KMS-11 (cell line): Measurements from ENCODE around the gene PTPN1.

Experiments
- H2AFZ ChIP-seq: fragments of 200-600 bp; sonication (generic); 2 replicates; pipeline ENCODE4 v1.6.1; 2016; ENCODE audit warnings: antibody characterized with exemption, mixed run types, low read depth
- H3K27ac ChIP-seq: fragments of 200-600 bp; sonication (generic); 2 replicates; pipeline ENCODE4 v1.6.1; 2016; ENCODE audit warnings: mild to moderate bottlenecking, mixed run types
- H3K27me3 ChIP-seq: fragments of 200-600 bp; sonication (generic); 2 replicates; pipeline ENCODE4 v1.6.1; 2017; ENCODE audit warnings: mild to moderate bottlenecking, low read depth, mixed run types, moderate library complexity; ENCODE audit not compliant: insufficient read depth
- H3K36me3 ChIP-seq: fragments of 200-600 bp; sonication (generic); 2 replicates; pipeline ENCODE4 v1.6.1; 2017; ENCODE audit warnings: mild to moderate bottlenecking, mixed run types; ENCODE audit not compliant: insufficient read depth
- H3K4me1 ChIP-seq: fragments of 200-600 bp; sonication (generic); 2 replicates; pipeline ENCODE4 v1.6.1; 2016; ENCODE audit warnings: mild to moderate bottlenecking, low read depth, mixed run types; ENCODE audit not compliant: poor library complexity, severe bottlenecking
- H3K4me2 ChIP-seq: fragments of 200-600 bp; sonication (generic); 2 replicates; pipeline ENCODE4 v1.7.0; 2016; ENCODE audit warnings: mild to moderate bottlenecking, mixed run types
- H3K4me3 ChIP-seq: fragments of 200-600 bp; sonication (generic); IDR thresholded peaks from 2 replicates; pipeline ENCODE4 v1.6.1; 2017; ENCODE audit warnings: low read depth, low read length, mixed read lengths; ENCODE audit not compliant: insufficient read depth
- H3K79me2 ChIP-seq: fragments of 200-600 bp; sonication (generic); 2 replicates; pipeline ENCODE4 v1.6.1; 2016; ENCODE audit warnings: low read depth, mixed run types; ENCODE audit not compliant: insufficient read depth
- H3K9ac ChIP-seq: fragments of 200-600 bp; sonication (generic); 2 replicates; pipeline ENCODE4 v1.6.1; 2016; ENCODE audit warnings: mild to moderate bottlenecking, mixed run types
- H4K20me1 ChIP-seq: fragments of 200-600 bp; sonication (generic); 2 replicates; pipeline ENCODE4 v1.6.1; 2016; ENCODE audit warnings: mild to moderate bottlenecking, mixed run types; ENCODE audit not compliant: insufficient read depth
- TF ChIP-seq, protein P1 (sequence below): fragments of 200-600 bp; sonication (generic); conservative IDR thresholded peaks from 2 replicates; pipeline ENCODE4 v1.6.1; 2017; ENCODE audit warnings: low read depth, mild to moderate bottlenecking, antibody characterized with exemption, low read length, moderate library complexity, mixed read lengths

PTPN1 gene

DNA sequence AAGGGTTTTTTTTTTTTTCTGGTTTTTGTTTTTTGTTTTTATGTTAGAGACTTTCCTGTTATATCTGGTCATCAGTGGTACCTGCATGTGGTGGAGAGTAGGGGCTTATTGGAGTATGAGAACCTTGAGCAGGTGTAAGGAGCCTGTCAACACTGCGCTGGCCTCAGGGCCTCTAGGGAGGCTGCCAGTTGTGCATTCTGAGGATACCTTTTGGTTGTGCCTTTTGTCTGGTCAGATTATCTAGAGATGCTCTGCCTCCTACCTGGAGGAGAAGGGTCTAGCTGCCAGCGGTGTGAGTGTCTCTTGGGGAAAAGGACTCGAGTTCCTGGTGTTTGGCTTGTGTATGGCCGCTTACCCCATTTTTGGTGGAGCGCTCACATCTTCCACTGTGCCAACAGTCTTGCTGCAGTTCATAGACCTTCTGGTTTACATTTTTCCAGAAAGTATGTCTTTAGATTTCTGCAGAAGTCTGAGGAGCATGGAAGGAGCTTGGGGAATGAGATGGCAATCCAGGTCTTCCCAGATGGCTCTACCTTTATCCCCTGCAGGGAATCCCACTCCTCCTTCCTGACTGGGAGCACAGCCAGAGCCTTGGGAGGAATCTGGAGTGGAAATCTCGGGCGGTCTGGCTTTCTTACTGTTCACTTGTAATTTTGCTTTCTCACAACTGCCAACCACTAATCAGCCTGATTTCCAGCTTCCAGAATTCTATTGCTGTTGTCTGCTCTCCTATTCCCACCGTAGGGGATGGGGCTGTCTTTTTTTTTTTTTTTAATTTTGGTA, 49.9 kb downstream of the PTPN1 start:
- Histone ChIP-seq H4K20me1 (no peaks in the 10 kb centered on the region), H3K4me3 (no peak overlapping the region), H2AFZ (no peak overlapping the region), H3K27me3 (no peaks in the 10 kb centered on the region), H3K79me2 (no peaks in the 10 kb centered on the region), H3K36me3 (no peaks in the 10 kb centered on the region), H3K9ac (no peak overlapping the region), H3K27ac (no peak overlapping the region), H3K4me2 (no peak overlapping the region), H3K4me1 (no peaks in the 10 kb centered on the region)
- TF ChIP-seq, protein P1, sequence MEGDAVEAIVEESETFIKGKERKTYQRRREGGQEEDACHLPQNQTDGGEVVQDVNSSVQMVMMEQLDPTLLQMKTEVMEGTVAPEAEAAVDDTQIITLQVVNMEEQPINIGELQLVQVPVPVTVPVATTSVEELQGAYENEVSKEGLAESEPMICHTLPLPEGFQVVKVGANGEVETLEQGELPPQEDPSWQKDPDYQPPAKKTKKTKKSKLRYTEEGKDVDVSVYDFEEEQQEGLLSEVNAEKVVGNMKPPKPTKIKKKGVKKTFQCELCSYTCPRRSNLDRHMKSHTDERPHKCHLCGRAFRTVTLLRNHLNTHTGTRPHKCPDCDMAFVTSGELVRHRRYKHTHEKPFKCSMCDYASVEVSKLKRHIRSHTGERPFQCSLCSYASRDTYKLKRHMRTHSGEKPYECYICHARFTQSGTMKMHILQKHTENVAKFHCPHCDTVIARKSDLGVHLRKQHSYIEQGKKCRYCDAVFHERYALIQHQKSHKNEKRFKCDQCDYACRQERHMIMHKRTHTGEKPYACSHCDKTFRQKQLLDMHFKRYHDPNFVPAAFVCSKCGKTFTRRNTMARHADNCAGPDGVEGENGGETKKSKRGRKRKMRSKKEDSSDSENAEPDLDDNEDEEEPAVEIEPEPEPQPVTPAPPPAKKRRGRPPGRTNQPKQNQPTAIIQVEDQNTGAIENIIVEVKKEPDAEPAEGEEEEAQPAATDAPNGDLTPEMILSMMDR, result no peak

DNA sequence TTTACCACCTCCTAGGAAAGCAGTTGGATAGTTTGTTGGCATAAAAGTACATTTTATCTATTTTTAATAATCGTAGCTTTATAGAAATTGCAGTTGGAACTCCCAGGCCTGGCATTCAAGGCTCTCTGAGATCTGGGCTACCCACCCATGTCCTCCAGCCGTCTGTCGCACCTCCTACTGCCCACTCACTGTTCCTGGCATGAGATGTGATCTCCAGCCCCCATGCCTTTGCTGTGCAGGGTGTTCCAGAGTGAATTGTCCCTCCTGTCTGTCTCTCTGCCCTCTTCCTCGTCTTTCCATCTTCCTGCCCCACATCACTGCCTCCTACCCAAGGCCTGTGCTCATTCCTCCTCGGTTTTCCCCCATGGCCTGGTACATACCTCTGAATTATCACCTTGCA, 50.7 kb downstream of the PTPN1 start:
- no peak overlapping the region for H3K9ac ChIP-seq
- no peak overlapping the region for H3K4me2 ChIP-seq
- no peaks in the 10 kb centered on the region for H4K20me1 ChIP-seq
- TF ChIP-seq, protein P1, result no peak
- H3K36me3 ChIP-seq, result no peaks in the 10 kb centered on the region
- no peak overlapping the region for H3K27ac ChIP-seq
- H2AFZ ChIP-seq, result no peak overlapping the region
- H3K27me3 ChIP-seq, result no peaks in the 10 kb centered on the region
- no peak overlapping the region for H3K4me3 ChIP-seq
- no peaks in the 10 kb centered on the region for H3K79me2 ChIP-seq
- no peaks in the 10 kb centered on the region for H3K4me1 ChIP-seq

DNA sequence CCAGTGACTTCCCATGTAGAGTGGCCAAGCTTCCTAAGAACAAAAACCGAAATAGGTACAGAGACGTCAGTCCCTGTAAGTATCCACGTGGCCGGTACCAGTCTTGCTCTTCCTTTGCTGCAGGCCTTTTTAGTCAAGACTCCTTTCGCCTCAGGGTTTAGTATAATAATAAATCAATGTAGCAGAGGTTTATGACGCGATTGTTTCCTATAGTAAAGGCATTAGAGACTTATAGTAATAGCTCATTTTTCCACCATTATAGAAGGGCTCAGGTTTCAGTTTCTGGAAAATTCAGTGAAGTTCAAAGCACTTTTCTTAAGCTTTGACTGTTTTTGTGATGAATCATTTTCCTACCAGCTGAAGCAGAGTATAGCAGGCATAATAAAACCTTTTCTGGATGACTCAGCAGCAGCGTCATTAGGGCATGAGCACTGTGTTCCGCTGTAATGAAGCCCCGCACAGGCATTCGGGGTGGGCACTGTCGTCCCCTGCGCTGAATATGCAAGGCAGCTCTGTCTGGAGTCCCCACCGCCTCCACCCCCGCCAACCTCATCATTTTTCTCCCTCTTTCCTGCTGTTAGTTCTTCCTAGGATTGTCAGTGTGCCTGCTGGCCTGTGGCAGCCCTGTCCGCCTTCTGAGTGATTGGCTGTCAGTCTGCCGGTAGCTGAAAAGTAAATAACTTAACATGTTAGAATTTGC, 51.3 kb downstream of the PTPN1 start:
- Histone ChIP-seq H2AFZ (no peak overlapping the region), H3K79me2 (no peaks in the 10 kb centered on the region), H3K9ac (no peak overlapping the region)

DNA sequence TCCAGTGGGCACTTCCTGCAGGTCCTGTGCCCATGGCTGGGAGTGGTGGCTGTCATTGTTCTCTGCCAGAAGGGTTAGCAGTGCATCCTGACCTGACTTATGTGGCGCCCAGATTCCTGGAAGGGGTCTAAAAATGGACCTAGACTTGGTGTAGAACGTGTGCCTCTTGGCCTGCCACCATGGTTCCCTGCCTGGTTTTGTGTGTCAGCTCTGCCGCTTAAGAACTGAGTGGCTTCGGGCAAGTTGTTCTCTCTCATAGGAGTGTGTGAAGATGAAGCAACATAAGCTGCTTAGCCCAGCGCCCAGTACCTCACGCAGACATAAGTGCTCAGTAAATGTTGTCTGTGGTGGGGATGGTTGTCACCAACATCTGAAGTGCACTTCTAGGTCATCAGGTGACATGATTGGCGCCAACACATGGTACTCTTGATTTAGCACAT, 52.1 kb downstream of the PTPN1 start:
- no peak overlapping the region for H3K27ac ChIP-seq
- TF ChIP-seq, protein P1, result no peak
- H2AFZ ChIP-seq, result no peak overlapping the region
- H3K4me3 ChIP-seq, result no peak overlapping the region
- no peaks in the 10 kb centered on the region for H3K4me1 ChIP-seq
- H3K79me2 ChIP-seq, result no peaks in the 10 kb centered on the region
- H3K36me3 ChIP-seq, result no peaks in the 10 kb centered on the region
- H4K20me1 ChIP-seq, result no peaks in the 10 kb centered on the region
- H3K27me3 ChIP-seq, result no peaks in the 10 kb centered on the region
- H3K4me2 ChIP-seq, result no peak overlapping the region
- H3K9ac ChIP-seq, result no peak overlapping the region

More for the DNA sequence above, 51.3 kb downstream of the PTPN1 start:
- Histone ChIP-seq H4K20me1 (no peaks in the 10 kb centered on the region), H3K27me3 (no peaks in the 10 kb centered on the region), H3K4me2 (no peak overlapping the region), H3K36me3 (no peaks in the 10 kb centered on the region), H3K27ac (no peak overlapping the region), H3K4me1 (no peaks in the 10 kb centered on the region), H3K4me3 (no peak overlapping the region)
- TF ChIP-seq, protein P1, result no peak
